Liver (tissue), 9 donors: ENCODE results near the gene KNOP1. TPM values are rescaled to one million over a fixed set of nuclear protein-coding genes. Genes with fewer than 3 reads are reported as not detected.

Experiments
- DNase-seq: peaks from one replicate; pipeline ENCODE4 v3.0.0-alpha.2; 2017; ENCODE audit warnings: low spot score
- H3K27ac ChIP-seq, 2 donors: one replicate each; pipeline ENCODE4 v1.7.0; 2013; ENCODE audit warnings: inconsistent platforms in 2 of 2, low read length in 2 of 2, control low read depth in 1 of 2, low read depth in 1 of 2, mild to moderate bottlenecking in 1 of 2
- H3K27me3 ChIP-seq, 4 donors: one replicate each; pipeline versions ENCODE4 v1.6.1 to v1.7.0; 2013; ENCODE audit warnings: low read length in 3 of 4, inconsistent platforms in 1 of 4, mild to moderate bottlenecking in 1 of 4, moderate library complexity in 1 of 4; ENCODE audit not compliant: control insufficient read depth in 4 of 4, insufficient read depth in 4 of 4
- H3K36me3 ChIP-seq, 4 donors: one replicate each; pipeline versions ENCODE4 v1.6.1 to v1.7.0; 2013; ENCODE audit warnings: low read length in 3 of 4, mild to moderate bottlenecking in 3 of 4, low read depth in 1 of 4, moderate library complexity in 1 of 4; ENCODE audit not compliant: control insufficient read depth in 4 of 4, insufficient read depth in 3 of 4
- H3K4me1 ChIP-seq, 4 donors: one replicate each; pipeline versions ENCODE4 v1.6.1 to v1.7.0; 2013; ENCODE audit warnings: low read length in 3 of 4, mild to moderate bottlenecking in 3 of 4, moderate library complexity in 1 of 4; ENCODE audit not compliant: control insufficient read depth in 4 of 4, insufficient read depth in 4 of 4
- H3K4me3 ChIP-seq, 3 donors: one replicate each; pipeline versions ENCODE4 v1.6.1 to v1.7.0; 2013; ENCODE audit warnings: low read length in 3 of 3, control low read depth in 1 of 3, low read depth in 1 of 3, mild to moderate bottlenecking in 1 of 3
- H3K9ac ChIP-seq, 2 donors: one replicate each; pipeline ENCODE4 v1.7.0; 2013; ENCODE audit warnings: low read length in 2 of 2, mild to moderate bottlenecking in 2 of 2, moderate library complexity in 2 of 2, control low read depth in 1 of 2, low read depth in 1 of 2
- H3K9me3 ChIP-seq, 4 donors: one replicate each; pipeline versions ENCODE4 v1.6.1 to v1.7.0; 2013; ENCODE audit warnings: low read length in 3 of 4; ENCODE audit not compliant: control insufficient read depth in 4 of 4
- EGR1 ChIP-seq, 2 donors: IDR thresholded peaks; 2 replicates each; pipeline ENCODE4 v1.6.1; 2016 to 2018; ENCODE audit warnings: antibody characterized with exemption in 2 of 2, low read depth in 2 of 2
- FOXA2 ChIP-seq: IDR thresholded peaks from 2 replicates; pipeline ENCODE4 v1.6.1; 2016; ENCODE audit warnings: antibody characterized with exemption
- GABPA ChIP-seq, 2 donors: IDR thresholded peaks in 1 of 2; conservative IDR thresholded peaks in 1 of 2; 2 replicates each; pipeline ENCODE4 v1.6.1; 2016; ENCODE audit warnings: antibody characterized with exemption in 2 of 2, mild to moderate bottlenecking in 1 of 2, moderate library complexity in 1 of 2
- HNF4A ChIP-seq, 2 donors: conservative IDR thresholded peaks; 2 replicates each; pipeline ENCODE4 v1.6.1; 2016; ENCODE audit warnings: antibody characterized with exemption in 2 of 2, mild to moderate bottlenecking in 2 of 2
- JUND ChIP-seq, 2 donors: IDR thresholded peaks; 2 replicates each; pipeline ENCODE4 v1.6.1; 2016; ENCODE audit warnings: antibody characterized with exemption in 2 of 2
- RXRA ChIP-seq, 2 donors: IDR thresholded peaks; 2 replicates each; pipeline ENCODE4 v1.6.1; 2017 to 2018; ENCODE audit warnings: antibody characterized with exemption in 2 of 2, mild to moderate bottlenecking in 1 of 2
- YY1 ChIP-seq: IDR thresholded peaks from 2 replicates; pipeline ENCODE4 v1.6.1; 2016; ENCODE audit warnings: antibody characterized with exemption, mild to moderate bottlenecking
- WGBS: extraction: QIAGEN DNeasy Blood & Tissue Kit; methylation state at CpG from one replicate; pipeline ENCODE4 v1.1.7; 2013; 5-methylcytosine and 5-hydroxymethylcytosine counted together
- polyA plus RNA-seq, 2 donors: library from polyadenylated mRNA; stranded (reverse) in 1 of 2; unstranded in 1 of 2; fragments of 200-250 nt in 1 of 2; fragments of >200 nt in 1 of 2; fragmentation: Nextera tagmentation in 1 of 2; extraction: Ambion mirVana in 1 of 2; gene quantifications; one replicate each; pipeline versions ENCODE4 v1.2.1 to v1.2.3, GENCODE V29; 2013 to 2015
- total RNA-seq, 2 donors: library from RNA; depleted of rRNA; stranded (reverse); fragments of >200 nt; gene quantifications; one replicate each; pipeline ENCODE4 v1.2.3, GENCODE V29; 2014
- TF ChIP-seq, protein P1 (sequence below): IDR thresholded peaks from 2 replicates; pipeline ENCODE4 v1.6.1; 2016; ENCODE audit warnings: antibody characterized with exemption
- TF ChIP-seq, protein P2 (sequence below): IDR thresholded peaks from 2 replicates; pipeline ENCODE4 v1.6.1; 2016; ENCODE audit warnings: antibody characterized with exemption, mild to moderate bottlenecking
- TF ChIP-seq, protein P3 (sequence below): IDR thresholded peaks from 2 replicates; pipeline ENCODE4 v1.6.1; 2016; ENCODE audit warnings: antibody characterized with exemption
- TF ChIP-seq, protein P4 (sequence below): IDR thresholded peaks from 2 replicates; pipeline ENCODE4 v1.6.1; 2016; ENCODE audit warnings: antibody characterized with exemption
- donor health status: healthy.
- donor health status: healthy.
- donor health status: healthy.
- donor health status: healthy.
- donor health status: healthy.

KNOP1 gene
- total and polyA plus RNA-seq, 4 donors = 4.1 to 6.7 (median 5.7) TPM

DNA sequence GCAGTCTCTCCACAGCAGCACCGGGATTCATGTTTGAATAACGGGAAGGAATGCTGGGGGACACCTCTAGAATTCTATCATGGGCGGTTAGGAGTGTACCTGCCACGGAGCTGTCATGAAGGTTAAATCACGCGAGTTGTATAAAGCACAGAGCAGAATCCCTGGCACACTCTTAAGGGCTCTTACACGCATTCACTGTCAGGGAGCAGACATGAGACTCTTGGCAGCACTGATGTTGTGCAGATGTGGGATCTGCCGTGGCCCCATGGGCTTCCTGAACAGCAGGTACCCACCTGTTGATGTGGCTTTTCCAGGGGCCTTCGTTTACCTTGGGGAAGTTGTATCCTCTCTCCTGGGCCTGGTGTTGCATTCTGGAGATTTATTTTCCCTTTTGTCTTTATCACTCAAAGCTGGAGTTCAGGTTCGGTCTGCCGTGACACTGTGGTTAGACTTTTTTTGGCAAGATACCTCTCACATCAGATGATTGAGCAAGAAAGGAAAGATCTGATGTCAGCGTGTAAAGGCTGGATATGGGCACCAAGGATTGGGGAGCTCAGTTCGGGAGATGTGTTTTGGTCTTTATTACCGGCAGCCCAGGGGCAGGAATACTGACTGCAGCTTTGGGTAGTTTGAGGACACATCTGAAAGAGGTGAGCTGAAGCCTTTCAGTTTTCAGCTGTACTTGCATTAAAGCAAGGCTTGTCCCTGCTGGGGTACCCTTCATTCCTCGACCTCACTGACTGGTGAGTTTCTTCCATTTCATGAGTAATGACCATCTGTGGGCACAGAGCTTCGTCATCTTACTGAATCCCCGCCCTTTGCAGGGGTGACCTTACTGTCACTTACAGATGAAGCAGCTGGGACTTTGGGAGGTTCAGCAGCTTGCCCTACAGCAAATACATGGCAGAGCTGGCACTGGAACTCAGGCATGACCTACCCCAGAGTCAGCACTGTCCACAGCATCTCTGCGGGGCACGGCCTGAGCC is 19.3 kb downstream of the KNOP1 start:
- no peaks in the 10 kb centered on the region for H3K9me3 ChIP-seq
- no peaks in the 10 kb centered on the region for H3K27me3 ChIP-seq
- H3K4me1 ChIP-seq = peaks cover 0 to 12% (median 7%) of the 10 kb centered on the region in 4 donors
- no peak for DNase-seq
- H3K4me3 ChIP-seq = no peak overlapping the region
- no peak overlapping the region for H3K9ac ChIP-seq
- 85% methylated on average over 19 of the region's 19 CpGs for WGBS
- TF ChIP-seq, protein P1, sequence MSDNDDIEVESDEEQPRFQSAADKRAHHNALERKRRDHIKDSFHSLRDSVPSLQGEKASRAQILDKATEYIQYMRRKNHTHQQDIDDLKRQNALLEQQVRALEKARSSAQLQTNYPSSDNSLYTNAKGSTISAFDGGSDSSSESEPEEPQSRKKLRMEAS = no peak
- TF ChIP-seq FOXA2 (no peak), YY1 (no peak), HNF4A (conservative IDR thresholded peaks at IDR 0.05) (peak in 1 of 2 donors; percentile 13), GABPA (IDR thresholded peaks at IDR 0.05 in 1 of 2, conservative IDR thresholded peaks at IDR 0.05 in 1 of 2) (no peak), EGR1 (IDR thresholded peaks at IDR 0.05; ENCODE audit: low read depth in 2 of 2) (no peak), JUND (IDR thresholded peaks at IDR 0.05) (peak in 1 of 2 donors; percentile 75), RXRA (IDR thresholded peaks at IDR 0.05) (peak in 1 of 2 donors; percentile 31)
- TF ChIP-seq, protein P2, sequence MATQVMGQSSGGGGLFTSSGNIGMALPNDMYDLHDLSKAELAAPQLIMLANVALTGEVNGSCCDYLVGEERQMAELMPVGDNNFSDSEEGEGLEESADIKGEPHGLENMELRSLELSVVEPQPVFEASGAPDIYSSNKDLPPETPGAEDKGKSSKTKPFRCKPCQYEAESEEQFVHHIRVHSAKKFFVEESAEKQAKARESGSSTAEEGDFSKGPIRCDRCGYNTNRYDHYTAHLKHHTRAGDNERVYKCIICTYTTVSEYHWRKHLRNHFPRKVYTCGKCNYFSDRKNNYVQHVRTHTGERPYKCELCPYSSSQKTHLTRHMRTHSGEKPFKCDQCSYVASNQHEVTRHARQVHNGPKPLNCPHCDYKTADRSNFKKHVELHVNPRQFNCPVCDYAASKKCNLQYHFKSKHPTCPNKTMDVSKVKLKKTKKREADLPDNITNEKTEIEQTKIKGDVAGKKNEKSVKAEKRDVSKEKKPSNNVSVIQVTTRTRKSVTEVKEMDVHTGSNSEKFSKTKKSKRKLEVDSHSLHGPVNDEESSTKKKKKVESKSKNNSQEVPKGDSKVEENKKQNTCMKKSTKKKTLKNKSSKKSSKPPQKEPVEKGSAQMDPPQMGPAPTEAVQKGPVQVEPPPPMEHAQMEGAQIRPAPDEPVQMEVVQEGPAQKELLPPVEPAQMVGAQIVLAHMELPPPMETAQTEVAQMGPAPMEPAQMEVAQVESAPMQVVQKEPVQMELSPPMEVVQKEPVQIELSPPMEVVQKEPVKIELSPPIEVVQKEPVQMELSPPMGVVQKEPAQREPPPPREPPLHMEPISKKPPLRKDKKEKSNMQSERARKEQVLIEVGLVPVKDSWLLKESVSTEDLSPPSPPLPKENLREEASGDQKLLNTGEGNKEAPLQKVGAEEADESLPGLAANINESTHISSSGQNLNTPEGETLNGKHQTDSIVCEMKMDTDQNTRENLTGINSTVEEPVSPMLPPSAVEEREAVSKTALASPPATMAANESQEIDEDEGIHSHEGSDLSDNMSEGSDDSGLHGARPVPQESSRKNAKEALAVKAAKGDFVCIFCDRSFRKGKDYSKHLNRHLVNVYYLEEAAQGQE = no peak
- TF ChIP-seq, protein P3, sequence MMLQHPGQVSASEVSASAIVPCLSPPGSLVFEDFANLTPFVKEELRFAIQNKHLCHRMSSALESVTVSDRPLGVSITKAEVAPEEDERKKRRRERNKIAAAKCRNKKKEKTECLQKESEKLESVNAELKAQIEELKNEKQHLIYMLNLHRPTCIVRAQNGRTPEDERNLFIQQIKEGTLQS = peak; percentile 16
- TF ChIP-seq, protein P4, sequence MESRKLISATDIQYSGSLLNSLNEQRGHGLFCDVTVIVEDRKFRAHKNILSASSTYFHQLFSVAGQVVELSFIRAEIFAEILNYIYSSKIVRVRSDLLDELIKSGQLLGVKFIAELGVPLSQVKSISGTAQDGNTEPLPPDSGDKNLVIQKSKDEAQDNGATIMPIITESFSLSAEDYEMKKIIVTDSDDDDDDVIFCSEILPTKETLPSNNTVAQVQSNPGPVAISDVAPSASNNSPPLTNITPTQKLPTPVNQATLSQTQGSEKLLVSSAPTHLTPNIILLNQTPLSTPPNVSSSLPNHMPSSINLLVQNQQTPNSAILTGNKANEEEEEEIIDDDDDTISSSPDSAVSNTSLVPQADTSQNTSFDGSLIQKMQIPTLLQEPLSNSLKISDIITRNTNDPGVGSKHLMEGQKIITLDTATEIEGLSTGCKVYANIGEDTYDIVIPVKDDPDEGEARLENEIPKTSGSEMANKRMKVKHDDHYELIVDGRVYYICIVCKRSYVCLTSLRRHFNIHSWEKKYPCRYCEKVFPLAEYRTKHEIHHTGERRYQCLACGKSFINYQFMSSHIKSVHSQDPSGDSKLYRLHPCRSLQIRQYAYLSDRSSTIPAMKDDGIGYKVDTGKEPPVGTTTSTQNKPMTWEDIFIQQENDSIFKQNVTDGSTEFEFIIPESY = no peak
- H3K36me3 ChIP-seq = peaks cover 0 to 10% (median 1%) of the 10 kb centered on the region in 4 donors
- H3K27ac ChIP-seq = peak overlapping the region in 1 of 2 donors; percentile 13

DNA sequence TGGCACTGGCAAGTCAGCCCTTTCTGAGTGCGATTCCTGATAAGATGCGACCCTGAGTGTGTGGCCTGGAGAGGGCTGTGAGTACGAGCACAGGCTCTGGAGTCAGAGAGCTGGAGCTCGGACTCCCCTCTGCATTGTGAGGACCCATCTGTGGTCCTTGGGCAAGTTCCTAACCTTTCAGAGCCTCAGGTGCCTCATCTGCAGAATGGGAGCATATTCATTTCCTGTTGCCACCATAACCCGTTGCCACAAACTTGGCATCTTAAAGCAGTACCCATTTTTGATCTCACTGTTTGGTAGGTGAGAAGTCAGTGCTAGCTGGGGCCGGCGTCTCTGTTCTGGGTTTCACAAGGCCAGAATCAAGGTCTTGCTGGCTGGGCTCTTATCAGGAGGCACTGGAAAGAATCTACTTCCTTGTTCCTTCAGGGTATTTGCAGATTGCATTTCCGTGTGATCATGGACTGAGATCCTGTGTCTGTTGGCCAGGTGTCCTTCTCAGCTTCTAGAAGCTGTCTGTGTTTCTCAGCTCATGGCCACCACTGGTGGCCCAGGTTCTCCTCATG is 20.2 kb downstream of the KNOP1 start:
- peaks cover 0 to 12% (median 7%) of the 10 kb centered on the region in 4 donors for H3K4me1 ChIP-seq
- H3K27ac ChIP-seq = no peak overlapping the region

More for the DNA sequence above, 20.2 kb downstream of the KNOP1 start:
- WGBS = 83% methylated on average over 8 of the region's 8 CpGs
- Histone ChIP-seq H3K4me3 (no peak overlapping the region), H3K36me3 (peaks cover 0 to 10% (median 1%) of the 10 kb centered on the region in 4 donors), H3K9ac (no peak overlapping the region), H3K27me3 (no peaks in the 10 kb centered on the region), H3K9me3 (no peaks in the 10 kb centered on the region)
- TF ChIP-seq FOXA2 = no peak
- no peak for DNase-seq
